Medulla oblongata (tissue), 1 donor: ENCODE data around the gene GINS2.

Experiments used
- DNase-seq: peaks from one replicate; pipeline ENCODE4 v3.0.0-alpha.2; 2015; ENCODE audit errors: extremely low spot score

The GINS2 gene

GRCh38 chr16:85689950-85690320 lies 1.2 kb upstream of the GINS2 start:
- no peak for DNase-seq

GRCh38 chr16:85689285-85689949 lies 663 bp upstream of the GINS2 start:
- peak; percentile 17 for DNase-seq

- no peak for DNase-seq
These were observed 893 bp downstream of the GINS2 start for GRCh38 chr16:85687651-85688471.

GRCh38 chr16:85686912-85687591 lies 1.7 kb downstream of the GINS2 start:
- DNase-seq = no peak

GRCh38 chr16:85685251-85685650 lies 3.5 kb downstream of the GINS2 start:
- DNase-seq = no peak

GRCh38 chr16:85683363-85683762 lies 5.4 kb downstream of the GINS2 start:
- no peak for DNase-seq

GRCh38 chr16:85682516-85682915 lies 6.2 kb downstream of the GINS2 start:
- DNase-seq = no peak

GRCh38 chr16:85681255-85681654 lies 7.5 kb downstream of the GINS2 start:
- DNase-seq = no peak

- DNase-seq = no peak
These were observed 8.3 kb downstream of the GINS2 start for GRCh38 chr16:85680352-85680944.

- DNase-seq = no peak
These were observed 8.9 kb downstream of the GINS2 start for GRCh38 chr16:85679870-85680269.

- no peak for DNase-seq
These were observed 9.9 kb downstream of the GINS2 start for GRCh38 chr16:85678821-85679220.

GRCh38 chr16:85678016-85678415 lies 10.7 kb downstream of the GINS2 start:
- no peak for DNase-seq

- no peak for DNase-seq
These were observed 11.3 kb downstream of the GINS2 start for GRCh38 chr16:85677383-85677967.

- DNase-seq = no peak
These were observed 12.3 kb downstream of the GINS2 start for GRCh38 chr16:85676466-85676865.

GRCh38 chr16:85675251-85675874 lies 13.4 kb downstream of the GINS2 start:
- no peak for DNase-seq

- DNase-seq = no peak
These were observed 13.9 kb downstream of the GINS2 start for GRCh38 chr16:85674828-85675227.

GRCh38 chr16:85674418-85674755 lies 14.4 kb downstream of the GINS2 start:
- DNase-seq = no peak

GRCh38 chr16:85673529-85674417 lies 15.0 kb downstream of the GINS2 start:
- no peak for DNase-seq

- no peak for DNase-seq
These were observed 17.9 kb downstream of the GINS2 start for GRCh38 chr16:85670840-85671239.

GRCh38 chr16:85668676-85669424 lies 19.9 kb downstream of the GINS2 start:
- DNase-seq = no peak
